ENCODE data around the gene STYK1. TPM values are rescaled to one million over a fixed set of nuclear protein-coding genes. Genes with fewer than 3 reads are reported as not detected.
A peak's percentile ranks its signal among the peaks of the same experiment; 100 is the strongest.

STYK1 gene
- total and polyA plus RNA-seq, 9 of the 15 experiments (the other 6 are each of a cell fraction or from before 2014, with no cell fraction given), result 0.31 to 1.8 (median 0.64) TPM

DNA sequence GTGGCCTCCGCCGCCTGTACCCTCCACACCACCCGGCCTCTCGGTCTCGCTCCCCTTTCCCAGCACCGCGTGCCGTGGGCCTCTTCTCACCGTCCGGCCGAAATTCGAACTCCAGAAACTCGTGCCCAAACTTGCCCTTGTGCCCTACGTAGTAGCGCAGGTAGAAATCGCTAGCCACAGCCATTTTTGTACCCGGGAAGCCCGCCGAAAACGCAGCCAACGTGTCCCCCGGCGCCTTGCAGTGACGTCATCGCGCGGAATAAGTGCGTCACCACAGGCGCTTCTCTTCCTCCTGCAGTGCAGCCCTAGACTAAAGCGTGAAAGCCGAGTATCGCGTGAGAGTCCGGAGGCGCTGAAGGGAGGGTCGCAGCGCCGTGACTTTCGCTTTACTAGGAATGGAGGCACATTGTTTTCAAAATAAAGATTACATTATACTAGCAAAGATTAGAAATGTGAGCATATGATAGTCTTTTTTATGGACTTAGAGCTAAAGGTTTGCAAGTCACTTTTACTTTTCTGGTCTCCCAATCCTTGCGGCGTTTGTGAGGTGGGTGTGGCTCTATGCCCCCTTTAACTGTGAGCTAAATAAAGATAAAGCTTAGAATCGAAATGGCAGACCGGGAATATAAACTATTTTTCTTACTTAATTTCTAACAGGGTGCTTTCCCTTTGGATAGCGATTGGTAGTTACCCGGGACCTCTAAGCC, 60.4 kb downstream of the STYK1 start, which contains the start of gene MAGOHB (continued):
- TF ChIP-seq EGR1 (conservative IDR thresholded peaks at IDR 0.05) (no peak), TCF3 (CRISPR knock-in tag; IDR thresholded peaks at IDR 0.05) (no peak), ZKSCAN3 (CRISPR knock-in tag; IDR thresholded peaks at IDR 0.05) (no peak), BRCA1 (IDR thresholded peaks at IDR 0.05) (no peak), BRCA1 (CRISPR knock-in tag; IDR thresholded peaks at IDR 0.05) (no peak), CHD4 (IDR thresholded peaks at IDR 0.05; ENCODE audit: insufficient read depth, insufficient replicate concordance, low read depth, low read length, poor library complexity, severe bottlenecking) (no peak), HOMEZ (CRISPR knock-in tag; IDR thresholded peaks at IDR 0.05) (no peak), PHF21A (IDR thresholded peaks at IDR 0.05; ENCODE audit: borderline replicate concordance, low read depth) (no peak), GMEB1 (CRISPR knock-in tag; IDR thresholded peaks at IDR 0.05) (peak; percentile 68), VEZF1 (CRISPR knock-in tag; IDR thresholded peaks at IDR 0.05) (no peak; the same call in 1 of the 2 replicates), ZNF316 (IDR thresholded peaks at IDR 0.05) (peak; percentile 13; the same call in 1 of the 2 replicates), ZBTB11 (CRISPR knock-in tag; IDR thresholded peaks at IDR 0.05) (0 out of 6 replicates have a peak, but pooled peaks of 1 of the 3 experiments have one; percentile 28), XRCC5 (IDR thresholded peaks at IDR 0.05; ENCODE audit: low read depth, low read length) (no peak), ATF3 (IDR thresholded peaks at IDR 0.05) (peak; percentile 100), ATF3 (CRISPR knock-in tag; conservative IDR thresholded peaks at IDR 0.05) (no peak), HNRNPL (IDR thresholded peaks at IDR 0.05; ENCODE audit: low read depth, low read length) (no peak)
- TF ChIP-seq, protein P1, sequence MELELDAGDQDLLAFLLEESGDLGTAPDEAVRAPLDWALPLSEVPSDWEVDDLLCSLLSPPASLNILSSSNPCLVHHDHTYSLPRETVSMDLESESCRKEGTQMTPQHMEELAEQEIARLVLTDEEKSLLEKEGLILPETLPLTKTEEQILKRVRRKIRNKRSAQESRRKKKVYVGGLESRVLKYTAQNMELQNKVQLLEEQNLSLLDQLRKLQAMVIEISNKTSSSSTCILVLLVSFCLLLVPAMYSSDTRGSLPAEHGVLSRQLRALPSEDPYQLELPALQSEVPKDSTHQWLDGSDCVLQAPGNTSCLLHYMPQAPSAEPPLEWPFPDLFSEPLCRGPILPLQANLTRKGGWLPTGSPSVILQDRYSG (tag; conservative IDR thresholded peaks at IDR 0.05; ENCODE audit: low read depth), result no peak

Measured in K562 (cell line).